HG03025 (cell line): Measurements from ENCODE around the gene GADD45G.

Experiments used
- ATAC-seq: cut with Tn5 transposase; IDR thresholded peaks from one replicate; pipeline ENCODE4 v1.9.1; 2021; ENCODE audit warnings: mild to moderate bottlenecking, moderate library complexity; ENCODE audit not compliant: unreplicated experiment, low FRiP score

The GADD45G gene, protein sequence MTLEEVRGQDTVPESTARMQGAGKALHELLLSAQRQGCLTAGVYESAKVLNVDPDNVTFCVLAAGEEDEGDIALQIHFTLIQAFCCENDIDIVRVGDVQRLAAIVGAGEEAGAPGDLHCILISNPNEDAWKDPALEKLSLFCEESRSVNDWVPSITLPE

DNA sequence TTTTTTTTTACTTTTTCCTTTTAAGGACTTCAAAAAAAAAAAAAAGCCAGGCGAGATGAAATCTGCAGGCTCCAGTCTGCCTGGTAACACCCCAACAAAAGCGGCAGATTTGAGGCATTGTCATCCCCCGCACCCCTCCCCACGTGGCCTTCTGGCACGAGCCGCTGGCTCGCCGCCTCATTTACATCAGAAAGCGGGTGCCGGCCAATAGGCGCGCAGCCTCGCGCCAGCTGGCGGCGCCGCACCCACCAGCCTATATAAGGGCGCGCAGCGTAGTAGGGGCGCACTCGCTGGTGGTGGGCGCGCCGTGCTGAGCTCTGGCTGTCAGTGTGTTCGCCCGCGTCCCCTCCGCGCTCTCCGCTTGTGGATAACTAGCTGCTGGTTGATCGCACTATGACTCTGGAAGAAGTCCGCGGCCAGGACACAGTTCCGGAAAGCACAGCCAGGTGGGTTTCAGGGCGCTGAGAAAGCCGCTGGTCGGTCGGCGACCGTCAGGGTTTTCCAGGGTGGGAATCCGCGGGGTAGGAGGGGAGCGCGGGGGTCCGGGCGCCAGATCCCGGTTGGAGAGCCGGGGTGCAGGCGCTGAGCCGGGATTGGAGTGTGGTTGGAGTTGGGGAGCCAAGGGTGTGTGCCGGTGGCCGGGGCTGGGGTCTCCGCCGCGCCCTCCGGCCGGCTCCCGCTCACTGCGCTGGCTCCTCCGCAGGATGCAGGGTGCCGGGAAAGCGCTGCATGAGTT lies at the start of gene GADD45G:
TSS of gene GADD45G (plus strand) at position 284 of the 736 bp plus-strand sequence. CDS start at position 394, 110 bp downstream.
- peak; percentile 41 for ATAC-seq

DNA sequence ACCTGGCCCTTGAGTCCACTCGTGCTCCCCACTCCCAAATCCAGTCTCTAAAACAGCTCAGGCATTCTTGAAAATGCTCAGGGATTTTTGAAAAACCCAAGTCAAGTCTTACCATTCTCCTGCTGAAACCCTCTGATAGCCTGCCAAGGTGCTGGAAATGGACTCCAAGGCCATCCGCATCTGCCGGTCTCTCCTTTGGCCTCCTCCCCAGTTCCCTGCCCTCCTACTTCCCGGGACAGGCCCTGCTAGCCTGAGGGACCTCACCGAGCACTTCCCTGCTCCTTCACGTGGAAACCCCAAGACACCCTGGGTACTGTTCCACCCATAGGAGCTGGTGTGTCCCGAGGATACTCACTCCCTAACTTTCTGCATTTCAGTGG lies 49.8 kb upstream of the GADD45G start:
- no peak for ATAC-seq

DNA sequence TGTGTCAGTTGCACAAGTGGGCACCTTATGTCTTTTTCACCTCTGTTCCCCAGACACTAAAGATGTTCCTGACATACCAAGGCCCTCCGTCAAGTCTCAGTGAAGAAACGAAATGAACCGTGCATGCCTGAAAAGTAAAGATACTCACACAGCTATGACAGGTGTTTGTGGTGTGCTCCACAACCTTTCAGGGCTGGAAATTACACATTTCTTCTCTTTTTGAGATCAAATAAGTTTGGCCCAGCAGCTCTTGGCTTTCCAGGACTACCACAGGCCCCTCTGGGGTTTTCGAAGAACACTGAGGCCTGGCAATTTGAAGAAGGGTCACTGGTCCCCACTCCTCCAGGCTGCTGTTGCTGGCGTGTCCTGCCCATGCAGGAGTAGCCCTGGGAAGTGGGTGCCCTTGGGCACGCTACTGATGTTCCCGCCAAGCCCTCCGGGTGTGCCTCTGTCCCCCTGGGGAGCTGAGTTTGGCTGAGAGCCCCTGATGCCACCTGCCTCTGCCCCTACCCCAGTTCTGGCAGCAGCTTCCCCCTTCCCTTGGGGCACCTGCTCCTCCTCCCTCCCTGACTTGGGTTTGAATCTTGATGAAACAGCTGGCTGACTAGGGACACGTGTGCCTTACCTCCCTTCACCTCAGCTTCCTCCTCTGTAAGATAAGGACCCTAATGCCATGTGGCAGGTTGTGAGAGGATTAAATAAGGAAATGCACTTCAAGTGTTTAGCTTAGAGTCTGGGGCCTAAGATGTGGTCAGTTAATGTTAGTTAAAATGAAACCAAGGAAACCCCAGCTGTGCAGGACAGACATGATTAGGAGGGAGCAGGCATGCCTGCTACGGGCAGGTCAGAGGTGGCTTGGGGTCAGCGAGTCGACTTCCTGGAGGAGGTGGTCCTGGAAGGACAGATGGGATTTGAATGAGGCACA lies 49.1 kb upstream of the GADD45G start:
- ATAC-seq, result no peak

DNA sequence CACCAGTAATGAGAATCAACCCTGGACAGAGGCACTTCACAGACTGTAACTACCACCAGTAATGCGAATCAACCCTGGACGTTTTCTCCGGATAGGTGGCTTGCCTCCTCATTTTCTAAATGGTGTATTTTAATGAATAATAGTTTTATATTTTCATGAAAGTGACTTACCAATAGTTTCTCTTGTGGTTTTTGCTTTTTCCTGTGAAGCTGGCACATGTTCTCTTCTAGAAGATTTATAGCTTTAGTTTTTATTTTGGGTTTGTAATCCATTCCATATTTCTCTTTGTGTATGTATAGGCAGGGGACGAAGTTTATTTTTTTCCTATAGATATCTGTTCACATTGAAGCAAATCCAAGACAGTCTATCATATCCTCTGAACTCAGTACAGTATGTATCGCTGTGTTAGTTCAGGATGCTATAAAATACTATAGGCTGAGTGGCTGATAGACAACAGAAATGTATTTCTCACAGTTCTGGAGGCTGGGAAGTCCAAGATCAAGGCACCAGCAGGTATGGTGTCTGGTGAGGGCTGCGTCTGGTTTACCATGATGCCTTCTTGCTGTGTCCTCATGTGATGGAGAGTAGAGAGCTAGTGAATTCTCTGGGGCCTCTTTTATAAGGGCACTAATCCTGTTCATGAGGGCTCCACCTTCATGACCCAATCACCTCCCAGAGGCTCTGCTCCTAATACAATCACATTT lies 46.5 kb upstream of the GADD45G start:
- no peak for ATAC-seq

DNA sequence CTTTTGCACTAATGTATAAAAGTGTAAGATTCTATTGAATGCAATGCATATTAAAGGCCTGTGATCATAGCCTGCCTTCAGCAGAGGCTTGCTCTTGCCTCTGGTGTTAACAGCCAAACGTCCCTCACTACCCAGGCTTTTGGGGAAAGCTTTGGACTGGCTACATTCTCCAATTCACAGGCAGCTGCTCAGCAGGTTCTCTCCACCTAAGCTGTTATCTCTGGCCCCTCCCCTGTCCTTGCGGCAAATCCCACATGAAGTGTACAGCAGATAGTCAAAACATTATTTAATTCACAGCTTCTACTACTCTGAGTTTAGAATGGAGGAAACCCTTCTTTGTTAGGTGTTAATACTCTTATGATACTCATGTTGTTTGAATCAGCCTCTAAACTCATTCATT lies 45.9 kb upstream of the GADD45G start:
- ATAC-seq, result no peak

DNA sequence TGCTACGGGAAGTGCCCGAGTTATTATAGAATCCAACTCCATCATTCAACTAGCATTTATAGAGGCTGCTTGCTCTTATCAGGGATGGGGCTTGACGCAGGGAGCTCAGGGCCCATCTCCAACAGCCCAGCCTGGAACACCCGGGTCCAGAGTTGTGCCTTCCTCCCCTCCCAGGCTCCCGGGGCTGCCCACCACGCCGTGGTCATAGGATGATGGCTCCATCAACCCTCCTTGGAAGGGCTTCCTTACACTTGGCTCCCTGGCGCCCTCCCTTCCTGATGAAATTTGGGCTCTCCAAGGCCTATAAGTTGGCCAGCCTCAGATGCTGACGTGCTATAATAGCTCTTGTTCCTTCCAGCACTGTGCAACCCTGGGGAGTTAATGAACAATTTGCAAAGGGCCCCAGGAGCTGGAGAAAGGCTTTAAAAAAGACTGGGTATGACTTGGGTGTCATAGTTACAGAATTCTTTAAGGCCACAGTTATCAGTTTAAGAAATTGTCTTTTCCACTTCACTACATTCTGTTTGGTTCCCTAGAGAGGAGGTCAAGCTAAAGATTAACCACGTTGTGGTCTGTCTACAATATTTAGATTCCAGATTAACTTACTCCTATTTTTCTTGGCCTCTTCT lies 42.5 kb upstream of the GADD45G start:
- ATAC-seq, result no peak

DNA sequence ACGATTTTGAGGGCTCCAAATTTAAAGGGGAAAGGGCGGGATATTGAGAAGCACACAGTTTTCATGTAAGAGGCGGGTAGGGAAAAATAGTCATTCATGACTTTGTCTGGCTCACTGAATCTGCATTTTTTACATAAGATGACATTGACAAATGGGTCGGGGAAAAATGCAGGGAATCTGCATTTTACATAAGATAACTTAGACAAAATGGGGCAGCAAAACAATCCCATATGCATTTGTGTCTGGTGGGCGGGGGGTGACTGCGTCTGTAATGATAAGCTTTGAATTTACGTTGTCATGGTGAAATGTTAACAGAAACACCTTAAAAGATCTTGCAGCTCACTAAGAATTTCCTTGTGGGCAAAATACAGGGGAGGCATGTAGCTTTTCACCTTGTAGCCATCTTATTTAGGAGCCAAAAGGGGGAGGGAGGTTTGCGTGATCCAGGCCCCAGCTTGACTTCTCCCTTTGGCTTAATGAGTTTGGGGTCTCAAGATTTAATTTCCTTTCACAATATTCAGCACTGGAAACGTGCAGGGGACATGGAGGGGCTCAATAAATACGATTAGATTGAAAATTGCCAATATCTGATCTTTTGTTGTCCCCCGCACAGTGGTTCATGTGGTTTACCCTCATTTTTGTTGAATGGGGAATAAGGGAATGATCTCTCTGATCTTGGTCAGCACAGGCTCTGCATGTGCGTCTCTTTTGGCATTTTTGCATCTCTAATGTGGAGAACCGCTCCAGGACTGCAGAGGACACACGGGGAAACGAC lies 41.1 kb upstream of the GADD45G start:
- no peak for ATAC-seq

DNA sequence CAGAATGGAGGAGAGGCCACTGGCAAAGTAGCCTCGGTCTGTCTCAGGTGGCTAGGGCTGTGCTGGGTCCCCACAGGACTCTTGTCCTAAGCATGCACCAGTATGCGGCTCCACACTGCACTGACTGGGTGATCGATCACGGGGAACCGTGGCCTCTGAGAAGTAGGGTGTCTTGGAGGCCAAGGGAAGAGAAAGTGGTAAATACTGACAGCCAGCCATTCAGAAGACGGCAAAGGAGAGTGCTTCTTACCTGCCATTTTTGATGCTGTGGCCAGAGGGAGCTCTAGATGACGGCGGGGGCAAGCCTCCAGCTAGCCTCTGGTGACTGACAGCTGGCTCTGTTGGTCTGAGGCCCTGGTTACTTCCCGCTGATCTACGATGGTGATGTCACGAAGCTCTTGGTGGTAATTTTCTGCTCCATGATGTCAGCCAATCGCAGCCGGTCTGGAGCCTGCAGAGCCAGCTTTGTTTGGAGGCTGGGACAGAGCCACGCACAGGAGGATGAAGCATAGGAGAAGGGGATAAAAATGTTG lies 40.4 kb upstream of the GADD45G start:
- no peak for ATAC-seq

DNA sequence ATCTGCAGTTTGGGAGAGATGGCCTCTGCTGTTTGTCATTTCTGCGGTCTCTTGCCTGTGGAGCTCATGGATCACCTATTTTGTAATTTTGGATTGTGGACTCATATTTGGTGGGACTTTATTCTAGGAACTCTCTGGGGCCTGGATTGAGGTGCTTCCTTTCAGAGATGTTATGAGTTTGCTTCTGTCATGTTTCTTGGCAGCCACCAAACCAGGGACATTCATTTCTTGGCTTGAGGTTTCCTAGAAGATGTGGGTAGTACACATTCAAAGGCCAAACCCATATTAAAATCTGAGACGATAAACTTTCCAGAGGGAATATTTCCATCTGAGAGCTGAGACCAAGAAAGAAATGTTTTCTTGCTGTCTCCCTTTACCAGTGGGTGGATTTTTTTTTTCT lies 37.2 kb upstream of the GADD45G start:
- no peak for ATAC-seq

DNA sequence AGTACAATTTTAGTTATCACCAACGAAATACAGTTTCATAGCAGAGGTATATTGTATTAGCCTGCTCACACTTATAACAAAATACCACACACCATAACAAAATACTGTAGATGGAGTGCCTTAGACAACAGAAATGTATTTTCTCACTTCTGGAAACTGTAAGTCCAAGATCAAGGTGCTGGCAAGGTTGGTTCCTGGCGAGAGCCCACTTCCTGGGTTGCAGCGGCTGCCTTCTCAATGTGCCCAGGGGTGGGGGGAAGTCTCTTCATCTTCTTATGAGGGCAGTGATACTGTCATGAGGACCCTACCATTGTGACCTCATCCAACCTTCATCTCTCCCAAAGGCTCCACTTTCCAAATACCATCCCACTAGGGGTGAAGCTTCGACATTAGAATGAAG lies 30.5 kb upstream of the GADD45G start:
- no peak for ATAC-seq

DNA sequence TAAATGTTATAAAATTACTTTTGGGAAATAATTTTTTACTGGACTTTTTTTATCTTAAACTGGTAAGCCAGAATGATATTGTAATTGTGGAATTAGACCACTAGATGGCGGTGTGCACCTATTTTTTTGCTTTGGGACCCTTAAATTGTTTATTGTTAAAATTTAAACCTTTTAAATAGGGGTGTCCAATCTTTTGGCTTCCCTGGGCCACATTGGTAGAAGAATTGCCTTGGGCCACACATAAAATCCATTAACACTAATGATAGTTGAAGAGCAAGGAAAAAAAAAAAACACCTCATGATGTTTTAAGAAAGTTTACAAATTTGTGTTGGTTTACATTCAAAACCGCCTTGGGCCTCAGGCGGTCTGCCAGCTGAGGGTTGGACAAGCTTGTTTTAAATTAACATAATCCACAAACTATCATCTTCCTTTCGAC lies 28.4 kb upstream of the GADD45G start:
- ATAC-seq, result no peak

DNA sequence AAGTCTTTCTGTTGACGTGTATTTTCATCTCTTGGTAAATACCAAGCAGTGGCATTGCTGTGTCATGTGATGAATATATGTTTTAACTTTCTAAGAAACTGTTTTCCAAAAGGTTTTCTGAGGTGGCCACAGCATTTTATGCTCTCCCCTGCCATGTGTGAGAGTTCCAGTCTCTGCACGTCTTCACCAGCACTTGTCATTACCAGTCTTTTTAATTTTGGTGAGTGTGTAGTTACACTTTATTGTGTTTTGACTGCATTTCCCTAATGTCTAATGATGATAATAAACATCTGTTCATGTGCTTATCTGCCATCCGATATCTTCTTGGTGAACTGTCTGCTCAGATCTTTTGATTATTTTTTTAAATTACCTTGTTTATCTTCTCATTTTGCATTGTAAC lies 27.4 kb upstream of the GADD45G start:
- ATAC-seq, result no peak

DNA sequence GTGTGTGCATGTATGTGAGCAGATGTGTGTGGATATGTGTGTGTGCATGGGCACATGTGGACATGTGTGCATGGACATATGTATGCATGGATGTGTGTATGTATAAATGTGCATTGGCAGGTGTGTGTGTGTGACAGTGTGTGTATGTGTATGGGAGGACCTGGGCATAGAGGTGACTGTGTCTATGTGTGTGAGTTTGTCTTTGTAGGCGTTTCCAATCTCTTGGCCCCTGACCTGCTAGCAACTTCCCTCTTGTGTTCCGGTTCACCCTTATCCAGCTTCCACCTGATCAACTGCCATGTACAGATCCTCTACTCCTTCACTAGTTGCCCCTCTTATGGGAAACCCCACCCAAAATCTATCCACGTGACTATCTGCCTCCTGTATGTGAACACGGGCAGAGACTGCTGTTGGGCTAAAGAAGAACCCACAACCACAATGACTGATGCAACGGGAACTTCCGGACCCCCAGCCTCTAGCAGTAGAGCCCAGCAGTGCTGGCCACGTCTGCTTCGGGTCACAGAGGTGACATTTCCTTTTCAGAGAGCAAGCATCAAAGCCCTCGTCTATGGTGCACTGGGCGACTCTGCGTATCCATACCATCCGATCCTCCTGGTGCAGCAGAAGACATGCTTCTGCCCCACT lies 24.9 kb upstream of the GADD45G start:
- no peak for ATAC-seq

DNA sequence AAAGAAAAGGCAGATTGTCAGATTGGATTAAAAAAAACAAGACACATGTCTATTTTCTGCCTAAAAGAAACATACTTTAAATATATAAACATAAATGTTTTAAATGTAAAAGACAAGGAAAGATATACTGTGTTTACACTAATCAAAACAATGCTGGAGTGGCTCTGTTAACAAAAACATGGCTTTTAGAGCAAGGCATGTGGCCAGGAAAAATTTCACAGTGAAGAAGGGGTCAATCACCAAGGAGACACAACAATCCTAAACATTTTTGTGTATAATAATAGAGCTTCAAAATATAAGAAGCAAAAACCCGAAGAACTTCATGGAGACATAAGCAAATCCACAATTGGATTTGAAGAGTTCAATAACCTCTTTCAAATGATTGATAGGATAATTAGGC lies 18.5 kb upstream of the GADD45G start:
- ATAC-seq, result no peak

DNA sequence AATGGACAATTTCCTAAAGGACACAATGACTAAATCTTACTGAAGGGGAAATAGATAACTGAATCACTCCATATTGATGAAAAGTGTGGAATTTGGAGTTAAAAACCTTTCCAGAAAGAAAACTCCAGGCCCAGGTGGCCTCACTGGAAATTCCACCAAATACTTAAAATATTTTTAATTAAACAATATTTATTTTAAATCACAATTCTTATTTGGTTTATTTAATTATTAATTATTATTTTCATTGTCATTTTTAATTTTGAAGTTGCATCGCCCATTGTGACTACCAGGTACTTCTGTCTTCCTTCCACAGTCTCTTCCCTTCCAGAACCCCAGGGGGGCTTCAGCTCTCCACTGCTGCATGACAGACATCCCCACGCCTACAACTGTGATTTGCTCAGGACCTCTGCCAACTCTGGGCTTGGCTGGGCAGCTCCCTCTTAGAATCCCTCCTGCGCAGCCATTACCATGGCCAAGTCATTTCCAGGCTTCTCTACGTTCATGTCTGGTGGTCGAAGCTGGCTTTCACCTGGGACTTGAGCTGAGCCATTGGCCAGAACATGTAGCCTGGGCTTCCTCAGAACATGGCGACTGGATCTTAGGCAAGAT lies 16.4 kb upstream of the GADD45G start:
- no peak for ATAC-seq

DNA sequence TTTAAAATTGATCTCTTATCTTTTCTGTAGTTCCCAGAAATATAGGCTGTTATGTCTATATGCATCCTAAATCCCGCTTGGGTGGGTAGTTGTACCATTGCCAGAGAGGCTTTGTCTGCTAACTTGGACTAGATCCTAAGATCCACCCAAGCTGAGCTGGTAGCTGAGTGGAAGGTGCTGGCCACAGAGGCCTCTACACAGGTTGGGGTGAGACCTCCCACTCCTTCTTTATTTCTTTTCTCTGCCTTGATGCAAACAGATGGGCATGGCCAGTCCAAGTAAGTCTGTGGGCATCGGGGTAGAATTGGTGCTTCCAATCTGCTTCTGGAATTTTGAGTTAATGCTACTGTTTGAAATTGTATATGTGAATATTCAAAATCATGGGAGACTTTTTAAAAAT lies 14.4 kb upstream of the GADD45G start:
- ATAC-seq, result no peak

DNA sequence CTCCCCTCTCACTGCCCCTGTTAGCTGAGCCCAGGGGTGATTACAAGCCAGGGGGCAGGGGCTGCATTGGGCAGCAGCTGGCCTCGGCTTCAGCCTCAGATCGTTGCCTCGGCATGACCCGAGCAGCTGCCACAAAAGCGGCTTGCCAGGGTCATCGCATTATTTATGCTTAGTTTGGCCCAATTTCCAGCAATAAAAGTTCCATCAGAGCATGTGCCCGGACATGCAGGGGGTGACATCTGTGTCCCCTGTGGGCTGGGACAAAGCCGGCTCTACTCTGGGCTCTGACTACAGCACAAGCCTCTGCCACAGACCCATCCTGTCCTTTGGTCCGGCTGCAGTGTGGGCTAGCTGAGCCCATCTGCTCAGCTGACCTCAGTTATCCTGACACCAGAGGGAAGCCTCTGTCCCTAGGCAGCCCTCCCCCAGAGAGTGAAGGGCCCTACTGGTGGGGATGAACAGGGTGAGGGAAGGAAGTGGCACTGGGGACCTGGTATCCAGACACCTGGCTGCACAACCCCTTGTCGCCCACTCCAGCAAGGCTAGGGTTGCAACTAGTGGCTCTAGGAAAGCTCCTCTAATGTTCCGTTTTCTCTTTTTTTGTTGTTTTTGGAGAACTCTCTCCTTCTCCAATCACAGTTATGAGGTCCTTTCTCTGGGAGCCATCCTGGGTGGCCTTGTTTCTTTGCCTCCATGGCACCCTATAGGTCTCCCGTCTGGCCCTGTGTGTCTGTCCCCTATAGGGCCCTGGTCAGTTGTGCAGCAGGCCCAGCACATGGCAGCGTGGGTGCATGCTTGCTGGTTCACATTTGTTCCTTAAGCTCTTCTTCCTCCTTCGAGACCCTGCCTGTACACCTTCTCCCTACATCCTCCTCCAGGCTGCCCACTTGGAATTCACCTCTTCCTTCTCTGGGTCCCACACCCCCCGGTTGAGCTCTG lies 13.3 kb upstream of the GADD45G start:
- ATAC-seq, result no peak
